Measurements from ENCODE around the gene CPD. TPM values are rescaled to one million over a fixed set of nuclear protein-coding genes. Genes with fewer than 3 reads are reported as not detected.
A peak's percentile ranks its signal among the peaks of the same experiment; 100 is the strongest.

Gene CPD
- total and polyA plus RNA-seq, 2 of the 13 experiments (the other 11 are each of a cell fraction or from before 2014, with no cell fraction given), result 46.1 to 72.3 TPM

GRCh38 chr17:30375661-30376060 lies 3.1 kb upstream of the CPD start:
- no peak overlapping the region for H2AFZ ChIP-seq (ENCODE audit: low read length)
- in situ Hi-C loops (cut with HindIII; ENCODE audit: extremely low pct_ligation_motif_present, low pct_unique_long_range_greater_than_20kb) (loop anchor here (5.0 kb wide), 1 partner anchor 33 kb away; no protein-coding TSS in a partner anchor), intact Hi-C loops (cut with micrococcal nuclease; ENCODE audit: unreplicated experiment) (loop anchor here (2.0 kb wide), 1 partner anchor 31 kb away; no protein-coding TSS in a partner anchor)
- no TSS peak for BruUV-seq (replicated peaks)
- FAIRE-seq, result no peak
- peaks cover 9% of the 10 kb centered on the region for H4K20me1 ChIP-seq (ENCODE audit: insufficient read depth, low read length)
- ATAC-seq, result no peak
- H3K4me2 ChIP-seq (ENCODE audit: low read depth, low read length), result peak overlapping the region; percentile 95
- H3K27me3 ChIP-seq (ENCODE audit: control insufficient read depth in 1 of 2, insufficient read depth in 2 of 2, low read length in 2 of 2), result no peaks in the 10 kb centered on the region; a peak in 1 of 5 replicates
- no peak overlapping the region for H3K9ac ChIP-seq (ENCODE audit: insufficient read depth, low read depth, low read length)
- no peak for DNase-seq (ENCODE audit: low spot score)
- H3K9me3 ChIP-seq (ENCODE audit: low read length), result no peaks in the 10 kb centered on the region
- peak overlapping the region in 1 of 3 experiments; percentile 36; a peak in 1 of 6 replicates for H3K4me3 ChIP-seq (replicated peaks in 1 of 3; ENCODE audit: insufficient read depth in 1 of 3, low read depth in 2 of 3, low read length in 3 of 3)
- ChIA-PET POLR2A (interaction anchor here (0.6 to 8.1 kb wide), 5 partner anchors 12 to 38 kb away, joined by 4 to 114 read pairs (median 6); no protein-coding TSS in a partner anchor), CTCF (ENCODE audit: low intra/inter-chr PET ratio, low total read pairs) (no interaction called here)
- peaks cover 46% of the 10 kb centered on the region for H3K4me1 ChIP-seq (ENCODE audit: insufficient read depth, low read length)
- WGBS (ENCODE audit: low lambda C conversion rate), result 20% methylated on average over 1 of the region's 1 CpG
- no peaks in the 10 kb centered on the region for H3K36me3 ChIP-seq (replicated peaks in 1 of 2; ENCODE audit: control insufficient read depth in 1 of 2, insufficient read depth in 2 of 2, low read length in 2 of 2)
- H3K27ac ChIP-seq (ENCODE audit: extremely low read length, insufficient read depth, low read length), result peak overlapping the region; percentile 35
- H3K79me2 ChIP-seq (ENCODE audit: insufficient read depth, low read length), result peaks cover 19% of the 10 kb centered on the region
- TF ChIP-seq SAP130 (CRISPR knock-in tag; IDR thresholded peaks at IDR 0.05; ENCODE audit: low read depth) (peak; percentile 60), SKIL (CRISPR knock-in tag; IDR thresholded peaks at IDR 0.05; ENCODE audit: borderline replicate concordance) (0 out of 2 replicates have a peak, but pooled peaks have one; percentile 28), ZNF629 (CRISPR knock-in tag; conservative IDR thresholded peaks at IDR 0.05) (peak; percentile 51), HOXA9 (CRISPR knock-in tag; IDR thresholded peaks at IDR 0.05; ENCODE audit: borderline replicate concordance) (no peak), ZNF331 (CRISPR knock-in tag; IDR thresholded peaks at IDR 0.05) (peak; percentile 32; the same call in 1 of the 2 replicates), TEAD3 (CRISPR knock-in tag; optimal IDR thresholded peaks at IDR 0.05; ENCODE audit: borderline replicate concordance) (peak; percentile 26), ZNF292 (CRISPR knock-in tag; IDR thresholded peaks at IDR 0.05; ENCODE audit: borderline replicate concordance, low read depth) (no peak), FOSL2 (CRISPR knock-in tag; IDR thresholded peaks at IDR 0.05) (peak; percentile 70), RARA (CRISPR knock-in tag; IDR thresholded peaks at IDR 0.05) (peak; percentile 49), ZNF644 (CRISPR knock-in tag; IDR thresholded peaks at IDR 0.05; ENCODE audit: low read depth) (0 out of 2 replicates have a peak, but pooled peaks have one; percentile 11), BCL6 (CRISPR knock-in tag; IDR thresholded peaks at IDR 0.05) (0 out of 2 replicates have a peak, but pooled peaks have one; percentile 34), ZMYM3 (CRISPR knock-in tag; IDR thresholded peaks at IDR 0.05) (0 out of 2 replicates have a peak, but pooled peaks have one; percentile 21), ZNF282 (IDR thresholded peaks at IDR 0.05; ENCODE audit: partially characterized antibody) (no peak)
- TF ChIP-seq, protein P1, sequence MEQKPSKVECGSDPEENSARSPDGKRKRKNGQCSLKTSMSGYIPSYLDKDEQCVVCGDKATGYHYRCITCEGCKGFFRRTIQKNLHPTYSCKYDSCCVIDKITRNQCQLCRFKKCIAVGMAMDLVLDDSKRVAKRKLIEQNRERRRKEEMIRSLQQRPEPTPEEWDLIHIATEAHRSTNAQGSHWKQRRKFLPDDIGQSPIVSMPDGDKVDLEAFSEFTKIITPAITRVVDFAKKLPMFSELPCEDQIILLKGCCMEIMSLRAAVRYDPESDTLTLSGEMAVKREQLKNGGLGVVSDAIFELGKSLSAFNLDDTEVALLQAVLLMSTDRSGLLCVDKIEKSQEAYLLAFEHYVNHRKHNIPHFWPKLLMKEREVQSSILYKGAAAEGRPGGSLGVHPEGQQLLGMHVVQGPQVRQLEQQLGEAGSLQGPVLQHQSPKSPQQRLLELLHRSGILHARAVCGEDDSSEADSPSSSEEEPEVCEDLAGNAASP (CRISPR knock-in tag; IDR thresholded peaks at IDR 0.05; ENCODE audit: borderline replicate concordance), result peak; percentile 34; the same call in 1 of the 2 replicates
- TF ChIP-seq, protein P2, sequence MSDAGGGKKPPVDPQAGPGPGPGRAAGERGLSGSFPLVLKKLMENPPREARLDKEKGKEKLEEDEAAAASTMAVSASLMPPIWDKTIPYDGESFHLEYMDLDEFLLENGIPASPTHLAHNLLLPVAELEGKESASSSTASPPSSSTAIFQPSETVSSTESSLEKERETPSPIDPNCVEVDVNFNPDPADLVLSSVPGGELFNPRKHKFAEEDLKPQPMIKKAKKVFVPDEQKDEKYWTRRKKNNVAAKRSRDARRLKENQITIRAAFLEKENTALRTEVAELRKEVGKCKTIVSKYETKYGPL (CRISPR knock-in tag; IDR thresholded peaks at IDR 0.05), result peak; percentile 84; the same call in 1 of the 2 replicates
- TF ChIP-seq, protein P3, sequence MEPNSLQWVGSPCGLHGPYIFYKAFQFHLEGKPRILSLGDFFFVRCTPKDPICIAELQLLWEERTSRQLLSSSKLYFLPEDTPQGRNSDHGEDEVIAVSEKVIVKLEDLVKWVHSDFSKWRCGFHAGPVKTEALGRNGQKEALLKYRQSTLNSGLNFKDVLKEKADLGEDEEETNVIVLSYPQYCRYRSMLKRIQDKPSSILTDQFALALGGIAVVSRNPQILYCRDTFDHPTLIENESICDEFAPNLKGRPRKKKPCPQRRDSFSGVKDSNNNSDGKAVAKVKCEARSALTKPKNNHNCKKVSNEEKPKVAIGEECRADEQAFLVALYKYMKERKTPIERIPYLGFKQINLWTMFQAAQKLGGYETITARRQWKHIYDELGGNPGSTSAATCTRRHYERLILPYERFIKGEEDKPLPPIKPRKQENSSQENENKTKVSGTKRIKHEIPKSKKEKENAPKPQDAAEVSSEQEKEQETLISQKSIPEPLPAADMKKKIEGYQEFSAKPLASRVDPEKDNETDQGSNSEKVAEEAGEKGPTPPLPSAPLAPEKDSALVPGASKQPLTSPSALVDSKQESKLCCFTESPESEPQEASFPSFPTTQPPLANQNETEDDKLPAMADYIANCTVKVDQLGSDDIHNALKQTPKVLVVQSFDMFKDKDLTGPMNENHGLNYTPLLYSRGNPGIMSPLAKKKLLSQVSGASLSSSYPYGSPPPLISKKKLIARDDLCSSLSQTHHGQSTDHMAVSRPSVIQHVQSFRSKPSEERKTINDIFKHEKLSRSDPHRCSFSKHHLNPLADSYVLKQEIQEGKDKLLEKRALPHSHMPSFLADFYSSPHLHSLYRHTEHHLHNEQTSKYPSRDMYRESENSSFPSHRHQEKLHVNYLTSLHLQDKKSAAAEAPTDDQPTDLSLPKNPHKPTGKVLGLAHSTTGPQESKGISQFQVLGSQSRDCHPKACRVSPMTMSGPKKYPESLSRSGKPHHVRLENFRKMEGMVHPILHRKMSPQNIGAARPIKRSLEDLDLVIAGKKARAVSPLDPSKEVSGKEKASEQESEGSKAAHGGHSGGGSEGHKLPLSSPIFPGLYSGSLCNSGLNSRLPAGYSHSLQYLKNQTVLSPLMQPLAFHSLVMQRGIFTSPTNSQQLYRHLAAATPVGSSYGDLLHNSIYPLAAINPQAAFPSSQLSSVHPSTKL (CRISPR knock-in tag; IDR thresholded peaks at IDR 0.05), result peak; percentile 37; the same call in 1 of the 2 replicates
